ENCODE measurements around the gene ATP9A. TPM values are rescaled to one million over a fixed set of nuclear protein-coding genes. Genes with fewer than 3 reads are reported as not detected.
"Not testable (repeated sequence)": the region's sequence is repeated elsewhere in the genome, so short reads cannot be mapped to it uniquely, and the experiment has no call there.

The ATP9A gene
- total RNA-seq, 1 donor from 2014 or later = 23.1 TPM

GRCh38 chr20:51756653-51757052 is 11.5 kb downstream of the ATP9A start:
- DNase-seq (no peak), ATAC-seq (no peak)
- H3K36me3 ChIP-seq = no peaks in the 10 kb centered on the region
- H3K4me3 ChIP-seq = no peak overlapping the region
- H3K27ac ChIP-seq = no peak overlapping the region
- no peak for TF ChIP-seq CTCF (IDR thresholded peaks at IDR 0.05)
- peaks cover 8% of the 10 kb centered on the region for H3K4me1 ChIP-seq
- no peaks in the 10 kb centered on the region for H3K27me3 ChIP-seq (ENCODE audit: low read depth)
- intact Hi-C loops (cut with DNase I) = no loop called here
- no peaks in the 10 kb centered on the region for H3K9me3 ChIP-seq

GRCh38 chr20:51753220-51753619 is 15.0 kb downstream of the ATP9A start:
- H3K36me3 ChIP-seq; ATAC-seq; H3K4me3 ChIP-seq; H3K27me3 ChIP-seq (ENCODE audit: low read depth); H3K27ac ChIP-seq; DNase-seq; intact Hi-C loops (cut with DNase I); H3K9me3 ChIP-seq: not testable (repeated sequence)
- H3K4me1 ChIP-seq = peaks cover 16% of the 10 kb centered on the region

- Histone ChIP-seq H3K27ac (peak overlapping the region; percentile 9), H3K4me1 (peaks cover 16% of the 10 kb centered on the region), H3K9me3 (no peaks in the 10 kb centered on the region), H3K4me3 (no peak overlapping the region), H3K27me3 (ENCODE audit: low read depth) (no peaks in the 10 kb centered on the region), H3K36me3 (no peaks in the 10 kb centered on the region)
- no peak for DNase-seq
- peak in 1 of 2 donors; percentile 47 for ATAC-seq
- no peak for TF ChIP-seq CTCF (IDR thresholded peaks at IDR 0.05)
- intact Hi-C loops (cut with DNase I) = no loop called here
Observed at GRCh38 chr20:51752343-51752951, 15.7 kb downstream of the ATP9A start.

GRCh38 chr20:51750770-51751388 is 17.3 kb downstream of the ATP9A start:
- no peak for ATAC-seq

GRCh38 chr20:51750037-51750769 is 18.0 kb downstream of the ATP9A start:
- Histone ChIP-seq H3K4me1 (peaks cover 16% of the 10 kb centered on the region), H3K27me3 (ENCODE audit: low read depth) (no peaks in the 10 kb centered on the region), H3K27ac (no peak overlapping the region), H3K9me3 (no peaks in the 10 kb centered on the region), H3K36me3 (no peaks in the 10 kb centered on the region), H3K4me3 (no peak overlapping the region)
- intact Hi-C loops (cut with DNase I) = no loop called here
- ATAC-seq = peak; percentile 93 to 96
- TF ChIP-seq CTCF (IDR thresholded peaks at IDR 0.05) = no peak
- DNase-seq = peak; percentile 70

More at GRCh38 chr20:51750770-51751388, 17.3 kb downstream of the ATP9A start:
- Histone ChIP-seq H3K27me3 (ENCODE audit: low read depth) (no peaks in the 10 kb centered on the region), H3K9me3 (no peaks in the 10 kb centered on the region), H3K4me3 (no peak overlapping the region), H3K27ac (no peak overlapping the region), H3K36me3 (no peaks in the 10 kb centered on the region), H3K4me1 (peaks cover 16% of the 10 kb centered on the region)
- intact Hi-C loops (cut with DNase I) = no loop called here
- TF ChIP-seq CTCF (IDR thresholded peaks at IDR 0.05) = no peak
- DNase-seq = no peak

GRCh38 chr20:51749674-51750036 is 18.5 kb downstream of the ATP9A start:
- H3K27me3 ChIP-seq (ENCODE audit: low read depth) = no peaks in the 10 kb centered on the region
- ATAC-seq (peak in 1 of 2 donors; percentile 25), DNase-seq (no peak)
- no peak for TF ChIP-seq CTCF (IDR thresholded peaks at IDR 0.05)
- no peak overlapping the region for H3K4me3 ChIP-seq
- H3K9me3 ChIP-seq = no peaks in the 10 kb centered on the region
- H3K27ac ChIP-seq = no peak overlapping the region
- peaks cover 16% of the 10 kb centered on the region for H3K4me1 ChIP-seq
- no peaks in the 10 kb centered on the region for H3K36me3 ChIP-seq
- intact Hi-C loops (cut with DNase I) = no loop called here

All from lower lobe of right lung (tissue), 2 donors.